ENCODE measurements around the gene CEMIP.
"Not testable (repeated sequence)": the region's sequence is repeated elsewhere in the genome, so short reads cannot be mapped to it uniquely, and the experiment has no call there.

CEMIP gene

GRCh38 chr15:80958818-80959495 lies 179.8 kb downstream of the CEMIP start:
- no peak for DNase-seq

- not testable (repeated sequence) for DNase-seq
These were observed 186.3 kb downstream of the CEMIP start for GRCh38 chr15:80965454-80965853.

- no peak for DNase-seq
These were observed 187.4 kb downstream of the CEMIP start for GRCh38 chr15:80966431-80967197.

GRCh38 chr15:80967451-80967850 lies 188.3 kb downstream of the CEMIP start:
- no peak for DNase-seq

- DNase-seq, result no peak
These were observed 188.9 kb downstream of the CEMIP start for GRCh38 chr15:80967991-80968510.

- DNase-seq, result no peak
These were observed 190.1 kb downstream of the CEMIP start for GRCh38 chr15:80969316-80969715.

- peak; percentile 73 for DNase-seq
These were observed 191.0 kb downstream of the CEMIP start for GRCh38 chr15:80970018-80970657.

- no peak for DNase-seq
These were observed 191.5 kb downstream of the CEMIP start for GRCh38 chr15:80970658-80971057.

- no peak for DNase-seq
These were observed 192.0 kb downstream of the CEMIP start for GRCh38 chr15:80971143-80971542.

- no peak for DNase-seq
These were observed 193.1 kb downstream of the CEMIP start for GRCh38 chr15:80972276-80972675.

- DNase-seq, result no peak
These were observed 195.7 kb downstream of the CEMIP start for GRCh38 chr15:80974914-80975313.

GRCh38 chr15:80976851-80977250 lies 197.7 kb downstream of the CEMIP start:
- no peak for DNase-seq

GRCh38 chr15:80977627-80978036 lies 198.5 kb downstream of the CEMIP start:
- DNase-seq, result peak; percentile 69

GRCh38 chr15:80978685-80979329 lies 199.6 kb downstream of the CEMIP start:
- DNase-seq, result no peak

- DNase-seq, result no peak
These were observed 200.5 kb downstream of the CEMIP start for GRCh38 chr15:80979538-80980200.

GRCh38 chr15:80982205-80982604 lies 203.0 kb downstream of the CEMIP start:
- DNase-seq, result no peak

- DNase-seq, result no peak
These were observed 203.7 kb downstream of the CEMIP start for GRCh38 chr15:80982839-80983238.

GRCh38 chr15:80984856-80985255 lies 205.7 kb downstream of the CEMIP start:
- no peak for DNase-seq

GRCh38 chr15:80985981-80986380 lies 206.8 kb downstream of the CEMIP start:
- DNase-seq, result peak; percentile 47

GRCh38 chr15:80986487-80986886 lies 207.3 kb downstream of the CEMIP start:
- DNase-seq, result no peak

GRCh38 chr15:80988148-80988796 lies 209.1 kb downstream of the CEMIP start:
- DNase-seq, result no peak

GRCh38 chr15:80989081-80989517 lies 209.9 kb downstream of the CEMIP start:
- no peak for DNase-seq
